NCI-H1105 treated with DMSO at 0.1 percent for 48 hours (cell line): Measurements from ENCODE around the gene MMP12.

Source experiments
- DNase-seq: peaks from one replicate; lab custom pipeline; 2025; lab: John Stamatoyannopoulos, UW

Gene MMP12

DNA sequence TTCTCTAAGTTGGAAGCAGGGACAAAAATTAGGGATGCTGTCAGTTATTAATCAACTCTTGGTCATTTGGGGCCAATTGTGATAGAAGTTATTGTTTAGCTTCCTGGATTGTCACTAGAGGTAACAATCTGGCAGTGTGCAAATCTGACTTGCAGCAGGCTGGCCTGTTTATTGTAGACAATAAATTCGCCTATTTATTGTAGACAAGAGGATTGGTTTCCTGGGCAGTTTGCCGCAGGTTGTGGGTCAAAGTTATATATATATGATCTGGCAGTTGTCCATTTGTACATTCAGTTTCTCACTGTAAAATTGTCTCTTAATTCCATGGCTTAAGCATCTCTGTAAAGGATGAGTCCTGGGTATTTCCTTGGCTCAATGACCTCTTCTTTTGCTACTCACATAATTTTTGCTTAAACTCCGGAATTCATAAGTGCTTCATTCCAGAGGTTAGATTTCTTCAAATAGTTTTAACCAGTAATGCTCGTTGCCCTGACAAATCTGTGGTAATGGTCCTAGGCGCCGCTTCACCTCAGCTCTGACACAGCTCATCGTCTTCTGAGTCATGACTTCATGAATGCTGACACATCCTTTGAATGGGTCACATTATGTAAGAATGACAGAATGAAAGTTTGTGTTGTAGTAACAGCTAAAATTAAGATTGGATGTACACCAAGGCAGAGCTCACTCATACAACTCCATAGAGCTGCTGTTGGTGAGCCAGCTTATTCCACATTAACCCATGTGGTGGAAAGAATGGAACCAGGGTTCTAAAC, 23.6 kb downstream of the MMP12 start:
- no peak for DNase-seq

DNA sequence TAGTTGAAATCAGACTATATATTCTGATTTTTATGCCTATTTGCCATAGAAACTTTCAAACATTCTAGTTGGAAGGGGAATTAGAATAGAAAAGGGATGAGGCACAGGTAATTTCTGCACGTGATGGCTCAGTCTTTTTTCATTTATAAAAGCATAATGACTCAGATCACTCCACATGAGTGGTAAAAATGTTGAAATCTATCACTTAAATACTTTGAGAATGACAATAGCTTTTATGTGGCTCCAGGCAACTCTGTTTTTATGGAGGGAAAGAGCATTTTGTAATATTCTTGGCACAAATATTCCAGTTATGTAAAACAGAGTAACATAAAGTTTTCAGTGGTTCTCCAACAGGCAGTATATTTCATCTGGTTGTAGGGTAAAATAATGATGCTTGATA, 25.5 kb downstream of the MMP12 start:
- DNase-seq, result no peak

- no peak for DNase-seq
Measured at GRCh38 chr11:102846292-102846691, 28.5 kb downstream of the MMP12 start.

GRCh38 chr11:102843489-102843888, 31.3 kb downstream of the MMP12 start, which contains the start of gene MMP3:
TSS of gene MMP3 (minus strand) at chr11:102843609. CDS start at chr11:102843546, 63 bp downstream.
- DNase-seq, result no peak

- DNase-seq, result no peak
Measured at GRCh38 chr11:102842930-102843329, 31.9 kb downstream of the MMP12 start.

DNA sequence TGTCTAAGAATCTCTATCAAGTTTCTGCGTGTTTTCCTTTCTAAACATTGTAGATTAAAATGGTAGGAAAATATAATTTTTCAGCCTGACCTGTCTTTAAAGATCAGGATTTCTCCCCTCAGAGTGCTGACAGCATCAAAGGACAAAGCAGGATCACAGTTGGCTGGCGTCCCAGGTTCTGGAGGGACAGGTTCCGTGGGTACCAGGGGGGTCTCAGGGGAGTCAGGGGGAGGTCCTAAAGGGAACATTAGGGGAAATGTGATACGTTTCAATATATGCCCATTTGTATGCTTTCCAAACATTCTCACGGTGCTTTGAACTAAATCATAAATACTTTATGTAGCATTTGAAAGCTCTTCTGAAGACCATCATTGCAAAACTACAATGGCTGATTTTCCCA, 34.8 kb downstream of the MMP12 start:
- DNase-seq, result peak; percentile 16

- DNase-seq, result no peak
Measured at GRCh38 chr11:102837646-102838045, 37.1 kb downstream of the MMP12 start.

DNA sequence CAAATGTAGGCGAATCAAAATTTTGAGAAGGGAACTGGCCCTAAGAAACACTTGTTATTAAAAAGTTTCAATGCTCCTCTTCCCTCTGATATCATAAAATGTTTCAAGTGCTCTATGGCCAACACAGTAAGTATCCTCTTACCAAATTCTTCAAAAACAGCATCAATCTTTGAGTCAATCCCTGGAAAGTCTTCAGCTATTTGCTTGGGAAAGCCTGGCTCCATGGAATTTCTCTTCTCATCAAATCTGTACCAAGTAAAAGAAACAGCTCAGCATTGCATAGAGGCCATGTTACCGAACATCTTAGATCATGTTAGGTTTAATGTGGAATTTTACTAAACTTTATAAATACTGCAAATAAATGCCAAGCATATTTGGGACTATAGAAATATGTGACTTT, 37.6 kb downstream of the MMP12 start:
- no peak for DNase-seq

DNA sequence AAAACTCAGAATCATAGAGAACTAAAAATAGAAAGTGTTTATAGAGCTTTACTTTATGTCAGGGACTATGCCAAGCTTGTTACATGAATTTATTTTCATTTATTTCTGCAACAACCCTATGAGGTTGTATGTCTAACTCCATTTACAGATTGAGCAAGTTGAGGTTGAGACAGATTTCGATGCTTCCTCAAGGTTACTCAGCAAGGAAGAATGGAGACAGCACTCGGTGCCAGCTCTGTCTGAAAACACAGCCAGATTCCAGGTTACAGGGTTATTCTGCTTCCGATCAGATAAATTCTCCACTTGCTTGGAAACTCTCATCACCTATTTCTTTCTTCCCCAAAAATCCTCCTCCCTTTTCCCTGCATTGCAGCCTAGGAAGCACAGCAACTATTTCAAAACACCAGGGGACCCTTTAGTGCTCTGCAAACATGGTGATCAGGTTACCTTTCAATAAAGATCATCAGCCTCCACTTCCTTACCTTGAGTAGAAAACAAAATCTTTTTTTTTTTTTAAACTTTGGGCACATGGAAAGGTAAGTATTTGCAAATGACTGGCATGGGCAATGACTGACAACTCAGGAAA, 38.4 kb downstream of the MMP12 start:
- no peak for DNase-seq

- DNase-seq, result no peak
Measured at GRCh38 chr11:102833731-102834130, 41.1 kb downstream of the MMP12 start.

DNA sequence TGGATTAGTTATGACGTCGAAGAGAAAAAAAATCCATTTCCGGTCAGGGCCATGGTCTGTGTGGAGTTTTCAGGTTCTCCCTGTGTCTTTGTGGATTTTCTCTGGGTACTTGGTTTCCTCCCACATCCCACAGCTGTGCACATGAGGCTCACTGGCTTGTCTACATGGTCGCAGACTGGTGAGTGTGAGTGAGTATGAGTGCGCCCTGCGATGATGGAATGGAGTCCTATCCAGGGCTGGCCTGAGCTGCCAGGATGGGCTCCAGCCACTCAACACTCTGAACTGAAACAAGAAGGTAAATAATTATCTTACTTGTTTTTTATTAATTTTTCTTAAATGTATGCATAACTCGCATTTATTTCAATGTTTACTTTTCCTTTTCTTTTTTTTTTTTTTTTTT, 42.2 kb downstream of the MMP12 start:
- DNase-seq, result no peak

DNA sequence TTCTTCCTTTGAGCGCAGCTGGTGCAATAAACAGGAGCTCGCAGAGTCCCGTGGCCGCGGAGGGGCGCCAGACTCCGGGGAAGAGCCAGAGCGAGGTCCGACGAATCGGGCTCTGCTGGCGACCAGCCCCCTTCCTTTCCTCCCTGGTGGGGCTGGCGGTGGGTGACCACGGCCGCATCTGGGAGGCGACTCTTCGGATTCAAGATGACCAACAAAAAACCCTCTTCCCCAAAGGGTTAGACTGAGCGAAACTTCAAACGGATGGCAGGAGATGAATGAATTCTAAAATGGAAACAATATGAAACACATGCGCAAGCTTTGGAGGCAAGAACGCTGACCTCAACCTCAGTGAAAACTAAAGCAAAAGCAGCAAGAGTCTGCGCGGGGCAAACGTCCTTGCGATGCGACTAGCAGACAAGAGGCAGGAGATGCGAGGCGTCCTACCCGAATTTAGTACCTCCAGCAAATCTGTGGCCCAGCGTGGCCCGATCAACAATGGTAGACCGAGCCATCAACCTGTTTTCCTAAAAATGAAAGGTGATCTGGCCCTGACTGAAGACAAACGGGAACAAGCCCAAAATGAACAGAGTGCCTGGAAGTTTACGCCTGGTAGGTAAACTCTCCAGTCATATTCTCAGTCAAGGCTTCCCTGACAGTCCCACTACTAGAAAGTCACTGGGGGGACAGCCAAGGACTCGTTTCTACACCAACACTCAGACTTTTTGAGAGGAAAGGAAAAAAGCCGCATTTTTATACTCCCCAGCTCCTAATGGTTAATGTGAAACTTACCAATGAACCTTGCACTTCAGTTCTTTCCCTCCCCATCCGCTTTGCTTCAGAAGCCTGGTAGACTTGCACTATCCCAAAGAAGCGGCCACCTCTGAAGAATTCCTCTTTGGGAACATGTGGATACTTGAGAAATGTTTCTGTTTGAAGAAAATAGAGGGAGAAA, 43.0 kb downstream of the MMP12 start:
- no peak for DNase-seq

DNA sequence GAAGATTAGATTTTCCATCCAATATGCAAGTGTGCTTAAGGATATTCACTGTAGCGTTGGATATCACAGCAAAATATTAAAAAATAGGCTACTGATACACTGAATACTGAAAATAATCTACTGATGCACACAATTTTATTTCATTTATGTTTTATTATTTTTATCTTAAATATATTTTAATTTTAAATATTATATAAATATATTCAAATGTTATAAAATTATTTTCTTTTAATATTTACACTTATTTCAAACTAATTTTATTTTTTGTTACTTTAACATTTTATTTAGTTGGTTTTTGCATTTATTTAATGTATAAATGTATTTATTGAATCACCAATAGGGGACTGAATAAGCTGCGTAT, 43.7 kb downstream of the MMP12 start:
- no peak for DNase-seq

GRCh38 chr11:102830001-102830727, 44.6 kb downstream of the MMP12 start:
- no peak for DNase-seq

DNA sequence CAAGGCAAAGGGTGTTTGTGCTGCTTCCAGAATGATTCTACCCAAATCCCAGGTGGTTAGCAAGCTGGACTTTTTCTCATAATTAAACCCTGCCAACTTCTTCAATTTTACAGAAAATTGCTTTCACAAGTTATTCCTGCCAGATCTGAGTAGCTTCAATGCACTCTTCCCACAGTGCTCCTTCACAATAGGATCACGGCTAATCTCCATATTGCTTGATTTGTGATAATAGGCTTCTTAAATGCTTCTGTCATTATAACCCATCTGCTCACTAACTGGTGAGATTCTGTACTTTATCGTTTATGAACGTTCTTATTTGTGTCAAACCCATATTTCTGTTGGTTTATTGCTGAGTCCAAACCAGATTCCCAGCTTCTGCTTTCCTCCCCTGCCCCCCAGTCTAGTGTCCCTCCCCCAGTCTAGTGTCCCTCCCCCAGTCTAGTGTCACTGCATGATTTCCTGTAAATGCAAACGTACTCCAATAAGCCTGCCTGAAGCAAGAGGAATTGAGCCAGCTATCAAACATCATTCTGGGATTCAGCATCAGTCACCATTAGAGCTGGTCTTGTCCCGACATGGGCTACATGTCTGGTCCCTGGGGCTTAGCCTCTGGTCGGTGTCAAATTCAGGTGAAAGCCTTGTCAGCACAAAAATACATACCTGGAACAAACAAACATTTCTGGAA, 45.3 kb downstream of the MMP12 start:
- peak; percentile 16 for DNase-seq

GRCh38 chr11:102824556-102824955, 50.2 kb downstream of the MMP12 start:
- DNase-seq, result no peak

DNA sequence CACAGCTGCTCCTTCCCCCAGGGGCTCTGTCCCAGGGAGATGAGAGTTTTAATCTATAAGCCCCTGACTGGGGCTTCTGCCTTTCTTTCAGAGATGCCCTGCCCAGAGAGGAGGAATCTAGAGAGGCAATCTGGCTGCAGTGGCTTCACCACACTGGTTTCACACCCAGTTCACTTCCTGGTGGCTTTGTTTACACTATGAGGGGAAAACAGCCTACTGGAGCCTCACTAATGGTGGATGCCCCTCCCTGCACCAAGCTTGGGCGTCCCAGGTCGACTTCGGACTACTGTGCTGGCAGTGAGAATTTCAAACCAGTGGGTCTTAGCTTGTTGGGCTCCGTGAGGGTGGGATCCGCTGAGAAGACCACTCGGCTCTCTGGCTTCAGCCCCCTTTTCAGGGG, 55.3 kb downstream of the MMP12 start:
- DNase-seq, result no peak

DNA sequence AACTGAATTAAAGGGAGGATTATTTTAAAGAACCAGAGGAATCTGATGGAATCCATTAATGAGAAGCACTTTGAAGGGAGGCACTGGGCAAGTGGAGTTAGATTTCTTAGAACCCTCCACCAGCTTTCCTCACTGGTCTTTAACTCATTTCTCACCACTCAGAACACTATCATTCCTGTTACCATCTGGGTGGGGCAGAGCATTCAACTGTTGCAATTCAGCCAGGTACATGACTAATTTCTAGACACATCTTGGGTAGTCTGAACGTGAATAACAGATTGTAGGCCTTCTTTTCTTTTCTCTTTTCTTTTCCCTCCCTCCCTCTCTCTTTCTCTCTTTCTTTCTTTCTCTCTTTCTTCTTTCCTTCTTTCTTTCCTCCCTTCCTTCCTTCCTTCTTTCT, 61.3 kb downstream of the MMP12 start:
- DNase-seq, result no peak
